ENCODE results near the gene KSR1.
A peak's percentile ranks its signal among the peaks of the same experiment; 100 is the strongest.

KSR1 gene

DNA sequence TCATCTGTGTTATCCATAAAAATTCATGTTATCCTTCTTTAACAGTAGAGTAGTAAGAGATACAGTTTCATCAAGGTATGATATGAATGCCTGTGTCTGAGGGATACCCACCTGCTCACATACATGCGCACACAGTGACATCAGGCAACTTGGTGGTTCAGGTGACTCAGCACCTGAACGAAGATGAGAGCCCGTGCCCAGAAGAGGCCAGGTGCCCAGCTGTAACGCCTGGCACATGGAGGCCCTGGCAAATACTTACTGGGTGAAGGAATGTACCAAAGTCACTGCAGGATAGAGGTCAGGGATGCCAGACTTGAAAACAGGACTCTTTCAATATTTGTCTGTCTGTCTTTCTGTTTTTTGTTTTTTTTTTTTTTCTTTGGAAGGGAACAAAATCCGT lies 102.1 kb downstream of the KSR1 start:
- no peak for DNase-seq

DNA sequence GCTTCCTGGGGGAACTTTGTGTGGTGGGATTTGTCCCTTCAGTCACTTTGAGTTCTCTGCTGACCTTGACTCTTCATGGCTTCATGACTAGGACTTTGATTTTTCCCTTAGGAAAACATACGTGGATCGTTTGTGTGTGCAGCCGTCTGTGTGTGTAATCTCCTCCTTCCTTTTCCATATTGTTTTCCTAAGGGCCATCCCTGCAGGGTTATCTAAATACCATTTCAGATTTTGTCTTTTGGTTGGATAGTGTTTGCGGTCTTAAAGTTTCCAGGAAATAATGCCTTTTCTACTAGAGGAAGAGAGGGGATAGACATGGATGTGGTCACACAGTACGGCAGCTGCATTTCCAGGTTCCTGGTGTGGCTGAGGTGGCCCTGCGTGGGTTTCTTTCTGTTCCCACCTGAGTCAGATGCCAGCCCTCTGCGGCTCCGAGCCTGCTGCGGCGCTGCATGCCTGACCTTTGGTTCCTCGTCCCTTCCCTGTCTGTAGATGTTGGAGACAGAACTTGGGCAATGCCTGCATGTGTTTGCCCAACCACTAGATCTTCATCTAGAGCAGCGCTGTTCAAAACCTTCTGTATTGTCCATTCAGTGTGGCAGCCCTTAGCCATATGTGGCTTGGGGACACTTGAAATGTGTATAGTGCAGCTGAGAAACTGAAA lies 102.7 kb downstream of the KSR1 start:
- no peak for DNase-seq

DNA sequence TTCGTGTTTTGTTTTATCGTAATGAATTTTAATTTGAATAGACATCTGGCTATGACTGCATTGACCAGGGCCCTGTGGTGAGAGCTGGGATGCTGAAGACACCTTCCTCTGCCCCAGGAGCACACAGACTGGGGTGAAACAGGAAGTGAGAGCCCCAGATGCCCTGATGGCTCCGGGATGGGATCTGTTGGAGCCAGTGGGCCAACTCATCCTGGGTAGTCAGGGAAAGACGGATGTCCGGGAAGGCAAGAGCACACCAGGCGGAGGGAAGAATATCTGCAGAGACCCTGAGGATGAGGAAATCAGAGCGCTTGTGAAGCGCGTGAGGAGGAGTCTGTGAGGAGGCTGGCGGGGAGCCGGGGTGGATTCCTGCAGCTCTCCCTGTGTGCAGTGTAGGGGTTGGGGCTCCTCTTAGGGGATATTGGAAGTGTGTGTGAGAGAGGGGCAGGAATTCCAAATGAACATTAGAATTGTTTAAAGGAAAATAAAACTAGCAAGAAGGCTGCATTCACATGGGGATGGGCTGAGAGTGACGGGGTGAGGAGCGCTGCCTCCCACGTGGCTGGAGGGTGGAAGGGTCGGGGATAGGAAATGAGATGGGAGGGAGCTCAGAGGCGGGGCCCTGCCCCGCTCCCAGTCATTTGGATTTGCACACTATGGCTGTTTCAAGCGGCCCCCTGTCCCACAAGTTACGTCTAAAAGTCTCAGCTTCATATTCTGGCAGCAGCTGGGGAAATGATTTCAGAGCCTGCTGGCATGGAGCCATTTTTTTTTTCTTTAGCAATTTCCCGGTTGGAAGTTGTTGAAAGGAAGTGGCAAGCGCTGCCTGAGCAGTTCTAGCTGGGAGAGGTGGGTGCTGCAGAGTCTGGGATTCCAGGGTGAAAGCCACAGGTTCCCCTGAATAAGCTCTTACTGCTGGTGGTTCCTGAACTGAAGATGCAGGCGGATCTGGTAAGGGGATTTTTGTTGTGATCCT lies 103.5 kb downstream of the KSR1 start:
- peak; percentile 63 for DNase-seq

DNA sequence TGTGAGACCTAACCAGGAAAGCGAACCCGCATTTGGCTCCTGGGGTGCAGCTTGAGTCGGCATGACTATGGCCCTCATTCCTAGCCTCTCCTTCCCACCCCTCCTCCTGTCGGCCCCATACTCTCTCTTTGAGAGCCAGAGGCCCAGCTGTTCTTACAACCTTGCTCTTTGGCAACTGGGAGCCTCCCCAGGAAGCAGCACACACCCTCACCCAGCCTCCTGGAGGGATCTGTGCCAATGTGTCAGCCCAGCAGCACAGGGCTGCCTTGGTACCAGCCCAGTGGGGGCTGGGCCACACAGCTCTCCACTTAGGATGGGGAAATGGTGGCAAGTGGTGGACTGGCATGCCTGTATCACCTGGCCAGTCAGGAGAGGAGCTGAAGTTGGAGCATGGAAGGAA lies 104.4 kb downstream of the KSR1 start:
- no peak for DNase-seq

DNA sequence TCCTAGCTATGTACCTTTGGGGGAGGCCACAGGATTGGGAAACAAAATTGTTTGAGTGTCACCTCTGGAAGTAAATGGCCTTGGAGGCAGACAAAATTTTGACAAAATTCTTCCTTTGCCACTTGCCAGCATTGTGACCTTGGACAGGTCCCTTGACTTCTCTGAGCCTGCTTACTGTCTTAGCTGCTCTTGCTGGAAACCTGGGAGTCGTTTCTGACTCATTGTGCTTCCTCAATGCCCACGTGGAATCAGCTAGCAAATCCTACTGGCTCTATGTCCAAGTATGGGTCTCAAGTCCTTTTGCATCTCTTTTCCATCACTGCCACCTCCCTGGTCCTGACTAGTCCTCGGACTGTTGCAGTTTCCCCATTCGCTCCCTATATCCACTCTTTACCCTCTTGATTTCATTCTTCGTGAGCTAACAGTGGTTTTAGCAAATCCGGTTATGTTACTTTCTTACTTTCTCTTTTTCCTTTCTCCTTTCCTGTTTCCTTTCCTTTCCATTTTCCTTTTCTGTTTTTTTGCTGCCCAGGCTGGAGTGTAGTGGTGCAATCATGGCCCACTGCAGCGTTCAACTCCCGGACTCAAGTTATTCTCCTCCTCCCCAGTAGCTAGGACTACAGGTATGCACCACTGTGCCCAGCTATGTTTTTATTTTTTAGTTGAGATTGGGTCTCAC lies 106.7 kb downstream of the KSR1 start:
- no peak for DNase-seq

DNA sequence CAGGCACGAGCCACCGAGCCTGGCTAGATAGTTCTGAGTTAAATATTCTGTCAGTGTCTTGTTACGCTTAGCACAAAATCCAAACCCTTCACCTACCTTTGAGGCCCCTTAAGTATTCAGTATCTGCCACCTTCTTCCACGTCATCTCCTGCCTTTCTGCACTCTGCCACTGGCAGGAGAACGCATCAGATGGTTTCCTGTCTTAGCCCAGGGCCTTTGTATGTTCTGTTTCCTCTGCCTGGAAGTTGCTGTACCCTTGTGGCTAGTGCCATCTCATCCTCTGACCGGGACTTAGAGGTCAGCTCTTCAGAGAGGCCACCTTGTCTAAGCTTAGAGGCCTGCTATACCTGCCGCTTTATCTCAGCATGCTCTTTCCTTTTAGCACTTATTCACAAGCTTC lies 107.3 kb downstream of the KSR1 start:
- DNase-seq: no peak

DNA sequence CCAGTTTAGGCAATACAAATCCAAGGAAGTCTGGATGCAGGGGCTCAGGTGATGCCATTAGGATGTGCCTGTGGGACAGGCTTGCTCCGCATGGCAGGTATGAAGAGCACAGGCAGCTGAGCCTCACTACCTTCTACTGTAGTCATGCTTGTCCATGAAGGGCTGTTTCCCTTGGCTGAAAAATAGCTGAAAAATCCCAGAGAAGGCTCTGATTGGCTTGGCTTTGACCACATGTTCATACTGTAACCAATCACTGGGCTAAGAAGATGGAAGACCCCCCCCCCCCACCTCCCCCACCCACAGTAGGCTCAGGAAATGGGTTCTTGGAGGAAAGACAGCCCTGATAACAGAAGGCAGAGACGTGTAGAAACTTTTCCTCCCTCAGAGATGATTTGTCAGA lies 108.2 kb downstream of the KSR1 start:
- DNase-seq: no peak

DNA sequence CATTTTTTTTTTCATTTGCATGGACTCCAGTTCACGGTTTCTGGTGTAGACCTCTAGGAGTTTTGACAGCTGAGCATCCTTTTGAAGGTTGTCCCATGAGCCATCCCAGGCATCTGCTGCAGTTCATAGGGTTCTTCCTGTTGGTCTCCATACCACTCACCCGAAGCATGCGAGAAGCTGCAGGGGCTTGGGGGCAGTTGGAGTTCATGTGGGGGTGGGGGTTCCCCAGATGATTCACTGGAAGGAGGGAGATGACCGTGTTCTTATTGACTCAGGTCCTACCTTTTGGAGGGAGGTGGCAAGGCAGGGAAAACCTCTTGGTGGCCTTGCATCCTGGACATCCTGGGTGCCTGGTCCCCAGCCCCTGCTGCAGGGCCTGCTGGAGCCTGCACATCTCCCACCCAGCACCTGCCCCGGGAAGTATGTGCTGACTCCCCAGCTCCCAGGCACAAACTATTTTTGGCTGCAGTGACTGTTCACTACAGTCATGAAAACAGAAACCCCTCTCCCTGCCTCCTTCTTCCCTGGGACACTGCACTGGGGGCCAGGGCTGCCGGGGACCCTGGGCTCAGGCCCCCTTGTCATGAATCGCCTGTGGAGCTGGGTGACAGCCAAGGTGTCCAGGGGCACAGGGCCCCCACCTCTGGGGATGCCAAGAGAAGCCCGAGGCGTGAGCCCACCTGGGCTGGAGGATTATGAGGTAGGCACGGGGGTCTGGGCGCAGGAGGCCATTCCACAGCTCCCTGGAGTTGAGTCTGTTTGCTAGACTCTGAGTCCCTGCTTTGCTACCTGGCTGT lies 109.8 kb downstream of the KSR1 start:
- no peak for DNase-seq

DNA sequence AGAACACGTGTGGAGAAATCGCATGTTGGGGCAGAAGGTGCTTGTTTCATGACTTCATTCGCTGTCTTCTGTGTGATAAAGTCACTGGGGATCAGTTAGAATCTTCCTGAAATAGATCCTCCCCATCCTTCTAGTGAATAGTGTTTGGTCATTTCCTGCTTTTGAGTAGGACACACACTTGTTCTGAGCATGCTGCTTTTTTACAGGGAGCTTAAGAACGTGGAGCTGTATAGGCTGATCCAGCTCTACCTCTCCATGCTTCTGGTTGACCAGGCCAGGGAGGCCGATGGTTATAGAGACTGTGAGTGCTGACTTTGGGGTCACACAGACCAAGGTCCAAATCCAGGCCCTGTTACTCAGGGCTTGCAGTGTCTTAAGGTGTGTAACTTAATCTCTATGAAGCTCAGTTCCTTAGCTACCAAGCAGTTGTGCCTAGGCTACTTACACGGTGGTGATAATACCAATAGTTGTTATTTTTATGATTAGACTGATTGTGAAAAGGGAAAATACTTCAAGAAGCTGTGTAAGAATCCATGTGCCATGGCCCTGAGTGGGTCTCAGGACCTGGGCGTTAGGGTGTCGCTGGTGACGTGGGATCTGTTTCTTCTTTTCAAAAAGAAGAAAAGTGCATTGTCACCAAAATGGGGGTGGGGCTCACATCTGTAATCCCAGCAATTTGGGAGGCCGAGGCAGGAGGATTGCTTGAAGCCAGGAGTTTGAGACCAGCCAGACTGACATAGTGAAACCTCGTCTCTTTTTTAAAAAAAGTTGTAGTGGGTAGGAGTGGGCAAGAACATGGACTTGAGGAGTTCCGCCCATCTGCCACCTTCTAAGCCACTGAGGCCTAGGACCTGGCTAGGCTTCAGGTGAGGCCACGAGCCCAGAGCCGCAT lies 110.7 kb downstream of the KSR1 start:
- DNase-seq: no peak

DNA sequence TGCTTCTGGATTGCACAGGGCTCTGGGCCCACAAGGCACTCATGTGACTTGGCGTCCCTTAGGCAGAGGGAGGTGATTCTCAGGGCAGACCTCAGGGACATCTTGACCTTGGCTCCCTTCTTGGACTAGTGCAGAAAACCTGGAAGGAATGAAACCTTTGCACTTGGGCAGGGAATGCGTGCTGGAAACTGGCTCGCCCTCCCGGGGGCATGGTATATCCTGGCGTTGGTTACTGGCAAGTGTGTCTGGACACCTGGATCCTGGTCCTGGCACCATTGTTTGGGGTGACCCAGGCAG lies 111.3 kb downstream of the KSR1 start:
- no peak for DNase-seq

DNA sequence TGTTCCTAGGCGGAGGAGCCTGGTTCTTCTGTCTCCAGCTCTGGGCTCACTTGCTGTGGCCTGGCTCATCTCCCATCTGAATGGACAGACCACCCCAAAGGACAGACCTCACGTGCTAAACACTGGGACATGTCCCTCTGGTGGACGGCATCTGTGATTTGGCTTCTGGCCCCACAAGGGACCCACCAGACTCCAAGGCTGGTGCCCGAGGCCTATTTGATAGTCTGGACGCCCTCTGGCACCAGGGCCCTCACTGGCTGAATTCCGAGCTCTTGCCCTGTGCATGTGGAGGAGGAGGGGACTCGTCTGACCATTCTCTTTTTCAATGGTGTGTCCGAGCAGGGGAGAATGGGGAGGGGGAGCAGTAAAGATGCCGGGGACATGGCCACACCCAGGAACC lies 112.0 kb downstream of the KSR1 start:
- no peak for DNase-seq

DNA sequence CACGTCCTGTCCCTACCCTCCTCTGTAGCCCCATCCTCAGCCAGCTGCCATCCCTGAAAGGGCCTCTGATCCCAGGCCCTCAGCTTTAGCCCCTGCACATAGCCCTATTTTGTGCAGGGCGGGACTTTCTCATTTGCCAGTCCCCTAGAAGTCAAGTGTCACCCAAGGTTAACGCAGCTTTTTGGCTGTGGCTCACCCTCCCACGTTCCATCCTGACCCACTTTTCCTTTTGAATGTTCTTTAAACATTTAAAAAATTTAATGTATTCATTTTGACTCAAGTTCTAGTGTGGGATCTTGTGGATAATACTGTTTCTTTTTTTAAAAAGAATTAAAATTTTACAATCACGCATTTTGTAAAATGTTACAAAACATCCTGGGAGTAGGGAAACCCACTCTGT lies 112.6 kb downstream of the KSR1 start:
- no peak for DNase-seq

DNA sequence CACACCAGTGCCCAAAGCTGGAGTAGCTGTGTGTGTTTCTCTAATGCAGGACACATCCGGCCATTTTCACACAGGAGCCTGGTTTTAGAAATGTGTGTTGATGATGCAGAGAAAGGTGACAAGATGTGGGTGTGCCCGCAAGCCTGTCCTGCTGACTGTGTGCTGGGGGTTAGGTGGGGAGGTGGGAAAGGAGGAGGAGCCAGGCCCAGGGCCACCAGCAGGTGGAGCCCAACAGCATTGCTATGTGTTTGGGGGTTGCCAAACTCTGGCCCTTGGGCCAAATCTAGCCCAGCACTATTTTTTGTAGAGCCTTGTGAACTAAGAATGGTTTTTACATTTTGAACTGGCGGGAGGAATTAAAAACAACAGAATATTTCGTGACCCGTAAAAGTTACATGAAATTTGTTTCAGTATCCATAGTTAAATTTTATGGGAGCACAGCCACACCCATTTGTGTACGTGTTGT lies 113.0 kb downstream of the KSR1 start:
- DNase-seq: no peak

DNA sequence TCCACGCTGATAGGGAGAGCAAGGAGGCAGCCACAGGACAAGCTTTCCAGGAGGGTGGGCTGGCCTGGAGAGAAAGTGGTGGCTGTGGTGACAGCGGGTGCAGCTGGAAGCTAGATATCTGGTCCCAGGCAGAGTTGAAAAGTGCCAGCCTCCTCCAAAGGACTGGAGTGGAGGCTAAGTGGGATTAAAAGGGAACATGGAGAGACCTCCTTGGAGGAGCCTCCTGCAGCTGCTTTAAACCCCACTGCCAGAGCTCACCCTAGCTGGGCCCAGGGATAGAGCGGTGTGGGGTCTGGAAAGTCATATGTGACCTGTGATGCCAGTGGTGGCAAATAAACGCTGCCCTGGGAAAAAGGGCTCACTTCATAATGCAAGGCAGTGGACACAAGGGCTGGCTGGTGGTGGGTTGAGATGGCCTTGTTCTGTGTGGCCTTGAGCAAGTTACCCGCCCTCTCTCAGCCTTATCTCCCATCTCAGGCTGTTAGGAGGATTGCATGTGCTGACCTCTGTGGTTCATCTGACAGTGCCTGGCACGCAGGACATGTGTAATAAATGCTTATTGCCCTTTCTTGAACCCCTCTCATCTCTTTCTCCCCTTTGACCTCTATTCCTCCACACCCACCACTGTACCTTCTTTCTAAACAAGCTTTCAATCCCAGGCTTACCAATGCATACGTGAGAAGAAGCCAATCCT lies 113.8 kb downstream of the KSR1 start:
- no peak for DNase-seq

DNA sequence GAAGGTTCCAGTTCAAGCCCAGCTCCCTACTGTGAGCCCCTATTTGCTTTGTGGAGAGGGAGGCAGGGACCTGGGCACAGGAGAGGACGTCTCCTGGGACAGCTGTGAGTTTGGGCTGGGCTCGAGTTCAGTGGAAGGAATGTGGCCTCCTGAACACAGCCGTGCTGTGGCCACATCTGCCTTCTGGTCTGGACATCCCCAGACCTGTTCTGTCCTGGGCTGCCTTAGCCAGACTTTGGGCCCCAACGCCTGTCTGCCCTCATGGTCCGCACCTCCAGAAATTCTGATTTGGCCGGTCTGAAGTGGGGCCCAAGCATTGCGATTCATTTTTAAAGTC lies 114.3 kb downstream of the KSR1 start:
- no peak for DNase-seq

DNA sequence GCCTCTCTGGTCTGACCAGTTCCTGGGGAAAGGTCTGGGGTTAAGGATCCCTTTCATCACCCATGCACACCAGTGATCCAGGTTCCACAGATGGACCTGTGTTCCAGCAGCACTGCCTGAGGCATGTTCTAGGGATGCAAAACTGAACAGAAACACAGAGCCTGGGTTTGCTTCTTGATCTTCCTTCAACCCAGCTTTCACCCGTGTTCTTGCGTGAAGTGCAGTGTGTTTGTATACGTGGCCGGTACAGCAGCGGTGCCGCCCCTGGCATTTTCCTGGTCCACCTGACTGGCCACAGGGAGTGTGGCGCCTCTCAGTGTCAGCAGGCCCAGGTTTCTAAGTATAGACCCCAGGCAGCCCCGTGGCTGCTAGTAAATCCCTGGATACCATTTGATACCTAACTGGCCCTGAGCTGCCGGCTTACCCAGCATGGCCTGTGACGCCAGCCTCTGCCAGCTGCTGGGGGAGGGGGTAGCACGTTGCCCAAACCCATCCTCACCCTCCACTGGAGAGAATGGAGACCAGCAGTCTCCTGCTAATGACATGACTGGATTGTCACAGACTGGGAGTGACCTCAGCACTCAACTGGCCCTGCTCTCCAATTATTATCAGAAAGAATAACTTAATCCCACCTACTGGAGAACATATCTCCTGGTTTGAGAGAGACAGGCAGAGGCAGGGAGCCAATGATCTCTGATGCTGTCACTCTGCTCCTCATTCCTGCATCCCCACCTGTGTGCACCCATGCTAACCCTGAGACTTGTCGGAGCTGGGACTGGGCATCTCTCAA lies 115.5 kb downstream of the KSR1 start:
- no peak for DNase-seq

DNA sequence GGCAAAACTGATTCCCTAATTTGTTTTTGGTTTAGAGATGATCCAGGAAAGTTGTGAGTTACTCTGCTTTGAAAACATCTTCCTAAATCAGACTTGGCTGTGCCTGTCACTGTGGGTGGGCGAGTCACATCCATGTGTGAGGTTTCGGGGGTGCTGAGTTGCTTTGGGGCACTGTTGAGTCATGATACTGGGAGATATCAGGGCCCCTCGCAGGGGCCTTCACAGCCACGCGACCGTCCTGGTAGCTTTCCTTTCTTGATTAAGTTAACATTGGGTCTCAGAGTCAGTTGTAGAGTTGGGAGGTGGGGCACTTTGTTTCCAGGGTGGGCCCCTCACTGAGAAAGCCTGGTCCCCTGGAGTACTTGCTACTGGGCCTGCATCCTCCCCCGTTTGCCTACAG lies 116.4 kb downstream of the KSR1 start:
- no peak for DNase-seq

DNA sequence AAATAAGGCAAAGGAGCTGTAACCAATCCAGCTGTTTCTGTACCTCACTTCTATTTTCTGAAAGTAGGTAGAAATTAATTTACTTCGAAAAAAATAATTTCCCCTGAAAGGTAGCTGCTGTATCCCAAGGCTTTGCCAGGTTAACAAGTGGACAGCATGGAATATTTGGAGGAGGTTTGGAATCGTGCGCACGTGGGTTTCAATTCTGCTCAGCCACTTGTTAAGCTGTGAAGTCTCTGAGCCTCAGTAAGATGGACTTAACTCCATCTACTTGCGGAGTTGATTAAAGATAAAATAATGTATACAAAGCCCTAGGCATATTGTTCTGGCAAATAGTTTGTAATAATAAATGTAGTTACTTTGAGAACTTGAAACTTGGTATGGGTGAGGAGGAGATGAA lies 117.3 kb downstream of the KSR1 start:
- no peak for DNase-seq

DNA sequence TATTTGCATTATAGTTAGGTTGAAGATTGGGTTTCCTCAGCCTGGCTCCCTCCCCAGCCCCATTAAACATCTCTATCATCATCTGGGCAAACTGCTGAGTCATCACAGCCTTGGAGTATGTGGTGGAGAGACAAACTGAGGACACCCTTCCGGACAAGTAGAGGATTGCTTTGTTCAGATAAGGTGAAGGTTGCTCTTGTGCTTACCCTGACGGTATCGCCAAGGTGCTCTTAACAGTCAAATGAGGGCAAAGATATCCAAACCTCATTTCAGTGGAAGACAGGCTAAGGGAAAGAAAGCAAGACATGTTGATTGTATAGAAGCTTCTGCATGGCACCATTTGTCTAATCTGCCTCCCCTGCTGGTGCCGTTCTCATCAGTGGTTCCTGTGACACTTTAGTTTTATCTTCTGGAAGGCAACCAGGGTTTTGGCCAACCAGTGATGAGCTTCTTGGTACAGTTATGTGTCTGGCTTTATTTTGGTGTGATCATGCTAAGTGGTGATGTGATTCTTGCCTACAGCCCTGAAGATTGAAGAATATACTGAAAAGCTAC lies 117.8 kb downstream of the KSR1 start:
- no peak for DNase-seq
